Measurements from ENCODE around the gene SMCHD1.
"Not testable (repeated sequence)": the region's sequence is repeated elsewhere in the genome, so short reads cannot be mapped to it uniquely, and the experiment has no call there.

SMCHD1 gene

DNA sequence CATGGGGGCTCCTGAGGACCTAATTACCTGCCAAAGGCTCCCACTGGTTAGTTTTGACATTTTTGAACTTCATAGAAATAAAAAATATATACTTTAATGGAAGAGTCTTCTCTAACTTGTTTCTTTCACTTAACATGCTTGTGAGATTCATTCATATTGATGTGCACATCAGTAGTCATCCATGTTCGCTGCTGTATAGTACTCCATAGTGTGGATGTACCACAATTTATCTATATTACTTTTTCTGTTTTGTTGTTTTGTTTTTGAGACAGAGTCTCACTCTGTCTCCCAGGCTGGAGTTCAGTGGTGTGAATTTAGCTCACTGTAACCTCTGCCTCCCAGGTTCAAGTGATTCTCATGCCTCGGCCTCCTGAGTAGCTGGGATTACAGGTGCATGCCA is 168.4 kb downstream of the SMCHD1 start:
- no peak for DNase-seq

DNA sequence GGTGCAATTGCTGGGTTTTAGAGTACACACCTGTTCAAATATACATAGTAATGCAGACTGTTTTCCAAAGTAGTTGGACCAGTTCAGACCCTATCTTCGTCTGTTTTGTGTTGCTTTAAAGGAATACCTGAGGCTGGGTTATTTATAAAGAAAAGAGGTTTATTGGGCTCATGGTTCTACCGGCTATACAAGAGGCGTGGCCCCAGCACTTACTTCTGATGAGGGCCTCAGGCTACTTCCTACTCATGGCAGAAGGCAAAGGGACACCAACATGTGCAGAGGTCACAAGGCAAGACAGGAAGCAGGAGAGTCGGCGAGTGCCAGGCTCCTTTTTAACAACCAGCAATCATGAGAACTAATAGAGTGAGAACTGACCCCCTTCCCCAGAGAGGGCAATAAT is 169.3 kb downstream of the SMCHD1 start:
- no peak for DNase-seq

DNA sequence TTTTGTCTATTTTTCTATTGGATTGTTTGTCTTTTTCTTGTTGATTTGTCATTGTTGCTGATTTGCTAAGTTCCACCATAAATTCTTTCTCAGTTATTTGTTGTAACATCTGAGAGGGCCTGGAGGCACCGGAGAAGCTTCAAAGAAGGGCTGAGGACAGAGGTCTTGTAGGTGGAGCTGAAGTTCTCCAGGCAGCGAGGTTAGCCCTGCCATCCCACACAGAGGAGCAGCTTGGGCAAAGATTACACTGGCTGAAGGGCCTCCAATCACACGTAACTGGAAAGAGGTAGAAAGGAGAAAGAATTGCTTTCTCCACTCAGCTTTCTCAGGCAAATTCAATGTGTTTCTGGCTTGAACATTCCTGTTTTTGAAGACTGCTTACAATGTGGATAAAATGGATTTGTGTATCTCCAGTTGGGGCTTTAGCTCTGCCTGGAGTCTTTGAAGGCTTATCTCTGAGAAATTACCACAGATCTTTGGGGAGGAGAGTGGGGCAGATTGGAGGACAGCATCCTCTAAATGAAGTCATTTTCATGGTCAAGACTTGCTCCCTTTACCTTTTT is 170.2 kb downstream of the SMCHD1 start:
- DNase-seq, result no peak

DNA sequence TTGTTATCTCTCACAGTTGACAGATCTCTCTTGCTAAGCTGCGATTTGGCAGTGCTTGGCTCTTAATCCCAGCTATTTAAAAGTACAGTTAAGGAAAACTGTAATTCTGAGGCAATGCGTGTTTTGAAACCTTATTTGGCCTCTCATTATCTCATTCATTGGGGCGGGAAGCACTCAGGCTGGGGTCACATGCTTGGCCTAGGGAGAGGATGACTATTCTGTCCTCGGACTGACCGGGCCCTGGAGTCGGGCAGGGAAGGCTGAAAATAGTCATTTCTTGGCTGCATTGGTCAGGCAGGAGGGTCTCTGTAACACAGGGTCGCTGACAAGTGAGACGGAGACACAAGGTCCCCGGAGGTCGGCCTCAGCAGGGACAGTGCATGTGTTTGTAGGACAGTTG is 171.1 kb downstream of the SMCHD1 start:
- DNase-seq, result no peak

DNA sequence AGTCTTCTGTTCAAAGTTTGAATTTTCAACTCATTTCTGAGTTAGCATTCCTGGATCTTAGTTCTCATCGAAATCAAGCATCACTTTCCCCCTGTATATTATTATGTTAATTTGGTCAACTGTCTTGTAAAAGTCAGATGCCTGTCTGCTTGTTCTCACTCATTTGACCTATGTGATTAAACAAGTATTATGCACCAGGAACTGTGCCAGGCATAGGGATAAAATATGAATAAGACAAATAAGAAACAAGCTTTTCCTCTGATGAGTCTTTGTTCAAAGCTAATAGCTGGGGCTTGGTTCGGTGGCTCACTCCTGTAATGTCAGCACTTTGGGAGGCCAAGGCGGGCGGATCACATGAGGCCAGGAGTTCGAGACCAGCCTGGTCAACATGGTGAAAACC is 171.5 kb downstream of the SMCHD1 start:
- DNase-seq, result no peak

DNA sequence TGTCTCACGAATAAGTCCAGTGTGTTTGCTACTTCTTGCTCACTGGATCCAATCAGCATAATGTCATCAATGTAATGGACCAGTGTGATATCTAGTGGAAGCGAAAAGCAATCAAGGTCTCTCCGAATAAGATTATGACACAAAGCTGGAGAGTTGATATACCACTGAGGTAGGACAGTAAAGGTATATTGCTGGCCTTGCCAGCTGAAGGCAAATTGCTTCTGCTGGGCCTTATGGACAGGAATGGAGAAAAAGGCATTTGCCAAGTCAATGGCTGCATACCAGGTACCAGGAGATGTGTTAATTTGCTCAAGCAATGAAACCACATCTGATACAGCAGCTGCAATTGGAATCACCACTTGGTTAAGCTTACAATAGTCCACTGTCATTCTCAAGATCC is 180.6 kb downstream of the SMCHD1 start:
- not testable (repeated sequence) for DNase-seq

DNA sequence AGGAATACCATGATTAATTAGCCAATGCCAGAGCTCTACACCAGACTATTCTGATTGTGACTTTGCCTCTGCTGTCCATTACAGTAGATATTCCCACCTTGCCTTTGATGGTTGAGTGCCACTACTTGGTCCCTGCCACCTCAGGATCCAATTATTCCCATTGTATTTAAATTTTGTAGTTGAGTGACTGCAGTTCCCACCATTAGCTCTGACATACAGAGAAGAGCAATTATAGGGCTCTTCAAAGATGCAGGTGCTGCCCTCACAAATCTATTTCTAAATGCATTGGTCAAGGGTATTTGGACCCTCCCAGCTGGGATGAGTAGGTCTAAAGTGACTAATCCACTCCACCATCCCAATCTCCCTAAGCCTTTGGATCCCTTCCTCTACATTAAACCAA is 181.8 kb downstream of the SMCHD1 start:
- DNase-seq, result not testable (repeated sequence)

DNA sequence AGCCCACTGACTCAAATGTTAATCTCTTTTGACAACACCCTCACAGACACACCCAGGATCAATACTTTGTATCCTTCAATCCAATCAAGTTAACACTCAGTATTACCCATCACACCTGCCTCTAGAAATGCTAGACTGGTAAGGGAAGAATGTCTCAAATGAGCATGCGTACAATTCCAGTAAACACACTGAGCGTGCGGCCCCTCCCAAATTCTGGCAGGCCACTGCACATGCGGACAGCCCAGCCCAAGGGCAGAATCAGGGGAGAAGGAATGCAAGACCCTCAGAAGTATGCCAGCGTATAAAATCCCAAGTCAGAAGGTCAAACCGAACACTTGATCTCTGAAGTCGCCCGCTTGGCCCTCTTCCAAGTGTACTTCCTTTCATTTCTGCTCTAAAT is 183.7 kb downstream of the SMCHD1 start:
- DNase-seq, result no peak

DNA sequence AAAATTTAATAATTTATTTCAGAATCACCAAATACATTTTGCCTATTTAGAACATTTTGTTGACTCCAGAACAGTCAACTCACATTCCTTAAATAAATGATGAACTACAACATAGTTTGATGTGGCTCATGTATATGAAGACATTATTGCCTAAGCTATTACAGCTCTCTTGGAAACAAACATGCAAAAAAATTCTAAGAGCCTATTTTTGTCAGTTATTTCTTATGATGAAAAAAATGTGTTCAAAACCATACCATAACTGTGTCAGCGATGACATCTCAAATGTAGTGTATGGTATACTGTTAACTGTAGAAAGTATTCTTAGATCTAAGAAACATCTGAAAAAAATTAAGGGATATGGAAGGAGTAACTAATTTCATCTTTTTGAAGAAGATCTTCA is 185.0 kb downstream of the SMCHD1 start:
- DNase-seq, result no peak

DNA sequence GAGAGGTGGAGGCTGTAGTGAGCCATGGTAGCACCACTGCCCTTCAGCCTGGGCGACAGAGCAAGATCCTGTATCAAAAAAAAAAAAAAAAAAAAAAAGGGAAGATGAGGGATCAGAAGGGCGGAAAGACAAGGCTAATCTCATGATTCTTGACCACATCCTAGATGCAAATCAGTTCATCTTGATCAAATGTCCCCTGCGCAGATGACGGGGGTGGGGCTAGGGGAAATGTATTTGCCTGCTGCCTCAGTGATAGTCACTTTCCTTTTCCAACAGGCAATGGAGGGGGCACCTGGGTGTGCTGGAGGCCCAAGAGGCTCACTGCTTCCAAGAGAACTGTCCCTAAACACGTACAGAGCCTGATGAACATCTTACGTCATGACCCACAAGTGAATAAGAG is 187.6 kb downstream of the SMCHD1 start:
- no peak for DNase-seq

DNA sequence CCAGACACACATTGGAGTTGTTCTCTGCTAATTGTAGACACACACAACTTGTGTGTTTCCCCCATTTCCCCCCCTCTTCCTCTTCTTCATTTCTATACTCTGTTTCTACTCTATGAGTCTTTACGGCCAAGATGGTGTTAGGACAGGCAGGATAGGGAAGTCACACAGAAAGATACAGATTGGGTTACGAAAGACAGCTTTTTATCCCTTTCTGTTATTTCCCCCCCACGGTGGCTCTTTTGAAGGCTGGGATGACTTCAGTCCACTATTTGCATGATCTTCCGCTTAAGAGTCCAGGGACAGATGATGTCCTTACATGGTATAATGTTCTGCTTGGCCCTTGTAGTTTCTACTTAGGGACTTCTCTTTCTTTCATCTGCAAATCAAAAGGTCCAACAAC is 189.6 kb downstream of the SMCHD1 start:
- DNase-seq, result no peak

DNA sequence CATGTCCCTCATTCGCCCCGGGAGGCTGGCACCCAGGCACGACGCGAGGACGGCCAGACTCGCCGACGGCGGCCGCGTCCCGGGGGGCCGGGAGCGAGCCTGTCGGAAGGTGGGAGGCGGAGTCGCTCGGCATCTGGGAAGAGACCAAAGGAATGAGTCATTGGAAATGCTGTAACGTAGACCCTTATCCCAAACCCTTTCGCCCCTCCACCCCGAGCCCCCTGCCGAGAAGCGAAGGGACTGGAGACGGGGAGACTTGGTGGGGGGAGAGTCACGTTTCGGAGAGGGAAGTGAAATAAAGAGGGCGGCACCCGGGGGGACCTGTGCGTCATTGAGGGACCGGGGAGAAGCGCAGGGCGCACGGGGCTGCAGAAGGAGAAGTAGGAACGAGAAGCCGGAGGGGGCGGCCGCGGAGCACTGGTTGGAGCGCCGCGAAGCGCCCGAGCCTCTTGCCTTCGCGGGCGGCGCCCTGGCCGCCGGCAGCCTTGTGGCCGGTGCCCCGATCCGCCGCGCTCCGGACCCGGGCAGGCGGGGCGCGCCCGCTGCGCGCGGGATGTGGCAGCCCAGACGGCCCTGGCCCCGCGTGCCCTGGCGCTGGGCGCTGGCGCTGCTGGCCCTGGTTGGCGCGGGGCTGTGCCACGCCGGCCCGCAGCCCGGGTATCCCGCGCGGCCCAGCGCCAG is 191.2 kb downstream of the SMCHD1 start, which contains the start of gene EMILIN2:
EMILIN2 (plus strand) TSS at position 371 of the 681 bp plus-strand sequence; CDS start at position 554, 183 bp downstream.
- DNase-seq, result no peak

DNA sequence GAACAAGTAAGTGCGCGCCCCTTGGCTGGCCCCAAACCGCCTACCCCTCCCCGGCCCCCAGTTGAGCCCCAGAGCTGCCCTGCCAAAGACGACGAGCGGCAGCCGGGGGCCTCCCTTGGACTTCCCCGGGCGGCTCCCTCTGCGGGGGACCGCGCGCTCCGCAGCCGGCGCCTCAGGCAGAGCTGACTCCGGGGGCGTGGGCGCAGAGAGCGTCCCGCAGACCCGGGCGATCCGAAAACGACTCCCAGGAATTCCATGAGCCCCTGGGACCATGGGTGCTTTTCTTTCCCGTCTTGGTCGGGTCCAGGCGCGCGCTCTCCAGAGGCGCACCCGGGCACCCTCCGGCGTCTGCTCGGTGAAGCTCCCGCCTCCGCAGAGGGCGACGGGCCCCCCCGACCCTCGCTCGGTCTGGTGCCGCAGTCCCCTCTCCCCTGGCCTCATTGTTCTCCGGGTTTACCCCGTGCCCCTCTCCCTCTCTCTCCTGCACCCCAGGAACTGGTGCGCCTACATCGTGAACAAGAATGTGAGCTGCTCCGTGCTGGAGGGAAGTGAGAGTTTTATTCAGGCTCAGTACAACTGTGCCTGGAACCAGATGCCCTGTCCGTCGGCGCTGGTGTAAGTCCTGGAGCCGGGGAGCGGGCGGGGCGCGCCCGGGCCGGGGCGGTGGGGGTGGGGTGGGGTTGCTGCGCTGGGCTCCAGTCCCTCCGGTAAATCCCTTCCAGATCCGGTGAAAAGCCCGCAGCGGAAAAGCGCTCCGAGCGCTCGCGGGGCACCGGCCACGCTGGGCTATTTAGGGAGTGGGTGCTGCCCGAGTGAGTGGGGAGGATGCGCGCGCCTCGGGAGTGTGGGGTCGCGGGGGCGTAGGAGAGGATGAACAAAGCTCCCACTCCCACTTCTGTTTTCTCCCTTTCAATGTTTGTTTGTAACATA is 192.1 kb downstream of the SMCHD1 start:
- no peak for DNase-seq

DNA sequence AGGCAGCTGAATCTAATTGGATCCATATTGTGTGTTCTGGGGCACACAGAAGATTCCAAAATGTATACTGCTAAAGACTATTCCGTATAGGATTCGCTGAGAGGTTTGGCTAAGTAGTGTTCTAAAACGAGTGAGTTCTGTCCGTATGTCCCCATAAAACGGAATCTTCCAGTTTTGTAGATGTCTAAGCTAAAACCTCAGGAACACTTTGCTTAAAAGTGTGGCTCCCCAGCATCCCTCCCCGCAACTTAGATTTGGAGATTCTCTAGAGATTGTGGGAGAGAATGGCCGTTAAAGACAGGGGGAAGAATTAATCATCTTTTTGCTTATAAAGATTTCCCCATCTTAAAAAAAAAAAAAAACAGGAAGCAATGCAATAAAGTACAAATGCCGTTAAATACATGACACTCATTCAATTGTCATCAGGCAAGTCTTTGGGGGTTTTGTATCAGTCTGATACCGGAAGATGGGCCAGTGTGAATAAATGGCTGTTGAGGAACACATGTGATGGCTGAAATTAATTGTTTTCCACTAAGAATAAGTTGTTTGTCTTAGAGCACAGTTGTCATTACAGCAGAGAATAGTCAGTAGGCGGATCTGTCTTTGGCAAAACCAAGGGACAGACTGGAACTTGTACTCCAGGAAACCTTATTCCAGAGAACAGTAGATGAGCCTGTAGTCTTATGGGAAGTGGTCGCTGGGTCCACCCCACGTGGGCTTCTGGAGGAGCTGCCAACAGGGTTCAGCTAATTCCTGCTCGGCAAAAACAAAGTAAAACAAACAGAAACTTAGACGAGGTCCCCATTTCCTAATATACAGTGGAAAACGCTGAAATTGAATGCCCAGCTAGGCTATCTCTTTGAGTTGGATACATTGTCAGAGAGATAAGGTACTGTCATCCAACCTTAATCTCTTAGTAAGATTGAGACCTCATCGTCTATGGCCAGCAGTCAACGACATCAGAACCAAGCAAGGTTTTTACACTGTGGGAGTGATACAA is 193.0 kb downstream of the SMCHD1 start:
- no peak for DNase-seq

DNA sequence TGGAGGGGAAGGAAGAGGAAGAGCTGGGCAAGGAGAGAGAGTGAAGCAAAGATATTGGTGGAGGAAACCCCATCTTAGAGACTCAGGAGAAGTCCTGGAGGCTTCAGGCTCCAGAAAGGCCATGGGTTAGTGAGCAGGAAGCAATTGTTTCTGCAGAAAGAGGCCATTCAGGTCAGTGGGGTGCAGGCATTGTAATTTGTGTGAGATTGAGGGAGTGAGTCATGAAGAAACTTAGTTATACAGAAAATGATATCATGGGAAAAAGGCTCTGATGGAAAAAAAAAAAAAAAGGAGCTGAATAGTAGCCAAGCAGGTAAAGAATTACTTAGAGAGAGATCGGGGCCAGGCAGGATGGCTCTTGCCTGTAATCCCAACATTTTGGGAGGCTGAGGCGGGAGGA is 195.3 kb downstream of the SMCHD1 start:
- no peak for DNase-seq

DNA sequence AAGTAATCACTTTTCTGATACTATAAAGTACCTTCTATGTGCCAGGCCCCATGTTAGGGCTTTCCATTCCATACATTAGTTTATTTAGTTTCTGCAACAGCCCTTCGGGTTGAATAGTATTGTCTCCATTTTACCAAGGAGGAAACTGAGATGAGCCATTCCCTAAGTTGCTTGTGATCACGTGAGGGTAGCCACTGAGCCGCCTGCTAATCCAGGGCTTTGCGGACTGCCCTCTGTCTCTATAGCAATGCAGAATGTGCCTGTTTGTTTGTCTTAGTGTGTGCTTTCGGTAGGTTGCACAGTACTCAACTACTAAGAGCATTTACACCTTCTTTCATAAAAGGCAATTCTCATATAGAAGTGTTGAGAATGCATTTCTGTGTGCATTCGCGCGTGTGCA is 196.2 kb downstream of the SMCHD1 start:
- no peak for DNase-seq

DNA sequence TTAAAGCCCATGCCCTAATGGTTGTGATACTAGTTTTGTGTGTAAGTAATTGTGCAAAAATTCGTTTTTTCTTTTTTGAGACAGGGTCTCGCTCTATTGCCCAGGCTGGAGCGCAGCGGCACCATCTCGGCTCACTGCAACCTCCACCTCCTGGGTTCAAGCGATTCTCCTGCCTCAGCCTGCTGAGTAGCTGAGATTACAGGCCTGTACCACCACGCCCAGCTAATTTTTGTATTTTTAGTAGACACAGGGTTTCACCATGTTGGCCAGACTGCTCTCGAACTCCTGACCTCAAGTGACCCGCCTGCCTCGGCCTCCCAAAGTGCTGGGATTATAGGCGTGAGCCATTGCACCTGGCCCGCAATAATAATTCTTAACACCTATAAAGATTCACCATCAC is 196.9 kb downstream of the SMCHD1 start:
- not testable (repeated sequence) for DNase-seq

DNA sequence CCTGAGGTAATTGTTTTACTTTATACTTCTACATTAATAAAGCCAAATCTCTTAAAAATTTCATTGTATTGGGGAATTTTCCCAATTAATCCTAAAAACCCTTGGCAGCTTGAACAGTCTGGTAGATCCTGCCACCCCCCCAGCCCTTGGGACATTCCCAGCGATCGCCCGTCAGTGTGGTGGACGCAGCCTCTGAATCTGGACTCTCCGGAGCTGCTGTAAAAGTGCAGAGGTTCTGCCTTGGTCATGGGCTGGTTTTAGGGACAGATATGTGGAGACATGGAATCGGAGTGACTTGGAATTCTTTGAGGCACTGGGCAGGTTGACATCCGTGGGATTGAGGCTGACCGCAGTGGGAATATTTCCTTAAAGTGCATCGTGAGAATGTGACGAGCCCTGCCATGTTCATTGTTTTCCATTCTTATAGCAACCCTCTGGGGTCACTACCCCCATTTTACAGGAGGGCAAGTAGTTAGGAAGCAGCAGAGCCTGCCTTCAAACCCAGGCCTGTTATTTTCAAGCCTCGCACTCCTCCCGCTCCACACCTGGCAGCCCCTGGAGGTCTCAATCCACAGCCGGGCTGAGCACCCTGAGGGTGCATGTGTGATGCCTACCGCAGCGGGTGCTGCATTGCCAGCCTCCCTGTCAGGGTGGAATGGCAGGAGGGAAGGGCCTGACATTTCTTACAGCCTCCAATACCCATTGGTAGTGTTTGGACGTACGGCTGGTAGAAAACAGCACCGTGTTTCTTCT is 197.8 kb downstream of the SMCHD1 start:
- DNase-seq, result no peak

DNA sequence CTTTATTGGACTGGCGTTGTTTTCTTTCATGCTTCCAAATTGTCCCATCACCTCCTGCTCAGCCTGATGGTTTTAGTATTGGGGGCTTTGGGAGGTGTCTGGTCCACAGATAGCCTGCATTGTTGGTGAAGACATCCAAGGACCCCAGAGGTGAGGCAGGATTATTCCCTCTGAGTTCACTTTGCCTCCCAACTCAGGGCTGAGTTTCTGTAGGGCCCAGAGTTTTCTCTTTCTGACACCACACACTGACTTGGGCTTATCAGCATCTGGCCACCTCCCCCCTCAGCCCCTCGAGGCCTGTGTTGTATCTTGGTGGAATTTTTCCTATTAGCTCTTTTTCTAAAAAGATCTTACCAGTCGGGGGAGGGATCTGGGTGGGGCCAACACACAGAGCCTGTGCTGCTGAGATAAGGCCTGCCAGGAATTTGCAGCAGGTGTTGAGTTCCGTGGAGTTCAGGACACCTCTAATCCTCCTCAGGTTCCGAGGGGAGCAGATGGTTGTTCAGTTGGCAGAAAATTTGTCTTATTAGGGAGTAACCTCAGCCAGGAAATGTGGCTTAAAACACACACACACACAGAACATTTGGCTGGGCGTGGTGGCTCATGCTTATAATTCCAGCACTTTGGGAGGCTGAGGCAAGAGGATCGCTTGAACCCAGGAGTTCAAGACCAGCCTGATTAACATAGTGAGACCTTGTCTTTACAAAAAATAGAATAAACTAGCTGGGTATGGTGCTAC is 198.6 kb downstream of the SMCHD1 start:
- DNase-seq, result no peak

Data from activated gamma-delta T cell (primary cell).